Inflammatory macrophage treated with lipopolysaccharide for 4 hours (primary cell): ENCODE measurements around the gene ARHGEF19.
"Not testable (repeated sequence)": the region's sequence is repeated elsewhere in the genome, so short reads cannot be mapped to it uniquely, and the experiment has no call there.

ENCODE experiments used
- DNase-seq: peaks from one replicate; pipeline ENCODE4 v3.0.0-alpha.2; 2020

Gene ARHGEF19

DNA sequence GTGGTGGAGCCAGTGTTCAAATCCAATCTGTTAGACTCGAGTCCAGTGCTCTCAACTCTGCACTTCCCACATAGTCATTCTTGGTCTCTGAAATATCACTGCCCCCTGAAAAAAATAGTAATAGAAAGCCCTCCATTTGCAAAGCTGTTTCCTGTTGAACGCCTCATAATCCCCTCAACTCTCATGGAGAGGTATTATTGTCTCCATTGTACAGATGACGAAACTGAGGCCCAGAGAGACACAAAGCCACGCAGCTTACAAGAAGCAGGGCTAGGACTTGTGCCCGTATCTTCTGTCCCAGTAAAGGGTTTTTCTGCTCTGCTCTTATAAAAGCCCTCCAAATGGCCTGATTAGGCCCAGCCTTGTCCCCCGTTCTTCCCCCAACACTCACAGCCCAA, 6.2 kb upstream of the ARHGEF19 start:
- DNase-seq = no peak

DNA sequence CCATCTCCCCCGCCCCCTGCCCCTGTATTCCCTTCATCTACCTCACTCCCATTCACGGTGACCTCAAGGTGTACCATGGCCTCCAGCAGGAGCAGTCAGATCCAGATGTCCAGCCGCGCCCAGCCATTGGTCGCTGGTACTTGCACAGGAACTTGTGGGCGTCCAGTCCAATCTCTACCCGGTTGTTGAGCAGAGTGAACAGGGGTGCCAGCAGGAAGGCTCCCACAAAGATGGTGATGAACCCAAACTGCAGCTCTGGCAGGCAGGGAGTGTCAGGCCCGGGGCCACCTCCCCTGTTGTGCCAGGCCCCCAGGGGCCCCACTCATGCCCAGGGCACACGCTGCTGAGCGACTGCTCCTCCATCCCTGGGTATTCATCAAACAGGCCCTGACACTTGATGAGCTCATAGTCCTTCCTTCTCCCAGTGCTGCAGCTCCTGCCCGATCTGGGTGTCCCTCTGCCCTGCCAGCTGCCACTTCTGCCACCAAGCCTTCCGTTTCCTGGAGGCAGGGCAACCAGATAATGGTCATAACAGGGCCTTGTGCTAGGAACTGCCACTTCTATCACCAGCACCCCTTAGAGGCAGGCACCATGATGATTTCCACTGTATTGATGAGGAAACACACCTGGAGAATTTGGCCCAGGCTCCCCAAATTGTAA, 5.7 kb upstream of the ARHGEF19 start:
- no peak for DNase-seq

DNA sequence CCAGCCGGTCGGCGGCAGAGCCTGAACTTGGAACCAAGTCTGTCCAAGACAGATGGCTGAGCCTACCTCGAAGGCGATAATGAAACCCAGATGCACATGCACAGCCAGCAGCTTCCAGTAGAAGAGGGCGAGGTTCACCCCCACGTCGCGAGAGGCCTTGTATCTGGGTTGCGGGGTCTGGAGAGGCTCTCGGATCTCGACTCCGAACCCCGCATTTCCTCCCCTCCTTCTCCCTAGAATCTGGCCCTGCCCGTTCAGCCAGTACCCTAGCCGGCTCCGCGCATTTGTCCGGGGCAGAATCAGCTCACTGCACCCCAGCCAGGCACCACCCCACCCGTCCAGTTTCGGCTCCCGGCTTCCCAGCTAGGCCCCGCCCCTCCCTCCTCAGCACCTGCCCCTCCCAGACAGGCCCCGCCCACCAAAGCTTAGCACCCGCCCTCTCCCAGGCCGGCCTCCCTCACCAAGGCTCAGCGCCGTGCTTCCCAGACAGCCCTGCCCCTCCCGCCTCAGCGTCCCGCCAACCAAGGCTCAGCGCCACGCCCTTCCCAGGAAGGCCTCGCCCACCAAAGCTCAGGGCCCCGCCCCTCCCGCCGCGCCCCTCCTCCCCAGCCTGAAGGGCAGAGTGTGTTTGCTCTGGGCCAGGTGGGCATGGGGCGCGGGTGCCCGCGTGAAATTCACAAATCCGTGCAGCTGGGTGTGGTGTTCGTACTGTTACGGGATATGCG, 4.8 kb upstream of the ARHGEF19 start:
- peak; percentile 98 for DNase-seq

DNA sequence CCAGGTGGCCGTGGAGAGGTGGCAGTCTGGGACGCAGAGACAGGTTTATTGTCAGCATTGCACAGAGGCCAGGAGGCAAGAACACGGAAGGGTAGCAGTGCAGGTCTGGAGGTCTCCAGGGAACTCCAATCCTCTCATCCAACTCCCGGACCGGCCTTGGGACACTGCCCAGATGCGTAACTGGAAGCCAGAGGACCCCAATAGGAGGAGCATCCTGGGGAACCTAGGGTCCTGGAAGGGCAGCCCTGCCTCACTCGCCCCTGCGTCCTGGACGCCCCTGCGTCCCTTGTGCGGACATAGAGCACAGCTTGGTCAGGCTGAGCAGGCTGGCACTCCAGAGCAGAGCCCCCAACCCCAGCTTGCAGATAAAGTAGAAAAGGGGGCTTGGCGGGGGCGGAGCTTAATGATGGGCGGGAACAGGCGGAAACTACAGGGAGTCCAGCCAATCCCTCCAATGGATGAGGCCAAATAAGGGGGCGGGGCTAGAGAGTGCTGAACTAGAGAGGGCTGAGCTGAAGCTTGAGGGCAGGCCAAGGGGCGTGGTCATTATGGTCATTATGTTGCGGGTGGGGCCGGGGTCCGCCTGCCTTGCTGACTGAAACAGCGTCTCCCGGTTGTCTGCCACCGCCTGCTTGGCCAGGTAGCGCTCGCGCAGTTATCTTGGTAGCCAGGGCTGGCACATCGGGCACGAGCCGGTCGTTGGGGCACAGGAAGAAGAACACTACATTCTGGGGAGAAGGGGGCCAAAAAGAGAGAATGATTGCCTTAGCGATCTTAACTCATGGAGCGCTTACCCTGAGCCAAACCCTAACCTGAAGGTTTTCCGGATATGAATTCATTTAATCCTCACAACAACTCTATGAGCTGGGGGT, 3.7 kb upstream of the ARHGEF19 start:
- DNase-seq = peak; percentile 86

DNA sequence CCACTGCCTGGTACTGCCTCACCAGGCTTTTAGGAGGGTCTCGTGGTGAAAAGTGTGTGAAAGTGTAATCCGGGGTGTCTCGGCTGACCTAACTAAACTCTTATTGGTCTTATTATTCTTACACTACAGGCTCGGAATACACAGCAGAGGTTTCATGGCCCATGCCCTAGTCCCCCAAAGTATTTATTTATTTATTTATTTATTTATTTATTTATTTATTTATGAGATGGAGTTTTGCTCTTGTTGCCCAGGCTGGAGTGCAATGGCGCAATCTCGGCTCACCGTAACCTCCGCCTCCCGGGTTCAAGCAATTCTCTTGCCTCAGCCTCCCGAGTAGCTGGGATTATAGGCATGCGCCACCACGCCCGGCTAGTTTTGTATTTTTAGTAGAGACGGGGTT, 2.8 kb upstream of the ARHGEF19 start:
- DNase-seq = not testable (repeated sequence)

DNA sequence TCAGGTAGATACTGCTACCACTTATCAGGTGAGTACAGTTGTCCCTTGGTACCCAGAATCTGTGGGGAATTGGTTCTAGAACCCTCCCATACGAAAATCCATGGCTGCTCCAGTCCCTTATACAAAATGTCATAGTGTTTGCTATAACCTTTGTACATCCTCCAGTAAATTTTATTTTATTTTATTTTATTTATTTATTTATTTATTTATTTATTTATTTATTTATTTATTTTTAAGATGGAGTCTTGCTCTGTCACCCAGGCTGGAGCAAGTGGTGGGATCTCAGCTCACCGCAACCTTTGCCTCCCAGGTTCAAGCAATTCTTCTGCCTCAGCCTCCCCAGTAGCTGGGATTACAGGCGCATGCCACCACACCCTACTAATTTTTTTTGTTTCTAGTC, 1.1 kb upstream of the ARHGEF19 start:
- DNase-seq = not testable (repeated sequence)

DNA sequence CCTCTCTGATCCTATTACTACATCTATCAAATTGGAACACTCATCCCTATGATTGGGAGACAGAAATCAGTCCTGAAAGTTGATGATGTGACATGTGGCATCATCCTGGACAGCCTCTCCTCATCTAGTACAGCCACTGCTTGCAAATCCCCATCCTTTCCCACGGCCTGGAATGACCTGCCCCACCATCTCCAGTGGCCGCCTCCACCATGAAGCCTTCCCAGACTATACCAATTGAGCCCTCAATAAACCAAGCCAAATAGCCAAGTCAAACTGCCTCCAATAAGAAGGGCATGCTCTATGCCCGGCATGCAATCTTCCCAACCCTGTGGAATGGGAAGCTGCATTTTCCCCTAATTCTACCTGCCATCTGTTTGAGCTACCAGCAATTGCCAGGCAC, 561 bp upstream of the ARHGEF19 start:
- DNase-seq = no peak

DNA sequence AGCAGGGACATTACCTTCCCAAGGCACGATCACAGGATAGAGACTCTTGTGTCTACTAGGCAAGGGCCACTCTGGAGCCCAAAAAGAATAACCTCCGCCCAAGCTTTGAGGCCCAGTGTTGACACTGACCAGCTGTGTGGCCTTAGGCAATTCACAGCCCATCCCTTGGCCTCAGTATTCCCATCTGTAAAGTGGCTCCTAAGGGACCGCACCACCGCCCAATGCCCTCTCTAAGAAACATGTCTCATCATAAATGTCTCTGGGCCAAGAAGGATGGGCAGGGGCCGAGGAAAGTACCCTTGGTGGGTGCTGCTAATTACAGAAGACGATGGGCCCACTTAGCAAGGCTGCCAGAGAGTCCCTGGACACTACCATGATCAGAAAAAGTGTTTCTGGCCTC, 628 bp downstream of the ARHGEF19 start:
- no peak for DNase-seq

DNA sequence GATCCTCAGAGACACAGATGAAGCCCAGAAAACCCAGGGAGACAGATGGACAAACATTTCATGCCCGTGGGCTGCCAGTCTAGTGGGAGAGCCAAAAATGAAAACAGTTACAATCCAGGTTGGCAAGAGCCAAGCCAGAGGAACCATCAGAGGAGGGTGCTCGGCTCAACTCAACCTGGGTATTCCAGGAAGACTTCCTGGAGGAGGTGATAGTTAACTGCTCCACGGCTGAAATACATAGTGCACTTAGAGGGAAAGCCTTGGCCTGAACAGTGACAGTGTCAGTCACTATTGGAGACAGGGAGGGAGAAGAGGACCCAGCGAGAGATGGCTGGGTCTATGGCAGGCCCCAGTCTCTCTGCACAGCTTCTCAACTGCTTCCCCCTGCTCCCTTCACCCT, 1.9 kb downstream of the ARHGEF19 start:
- DNase-seq = no peak

DNA sequence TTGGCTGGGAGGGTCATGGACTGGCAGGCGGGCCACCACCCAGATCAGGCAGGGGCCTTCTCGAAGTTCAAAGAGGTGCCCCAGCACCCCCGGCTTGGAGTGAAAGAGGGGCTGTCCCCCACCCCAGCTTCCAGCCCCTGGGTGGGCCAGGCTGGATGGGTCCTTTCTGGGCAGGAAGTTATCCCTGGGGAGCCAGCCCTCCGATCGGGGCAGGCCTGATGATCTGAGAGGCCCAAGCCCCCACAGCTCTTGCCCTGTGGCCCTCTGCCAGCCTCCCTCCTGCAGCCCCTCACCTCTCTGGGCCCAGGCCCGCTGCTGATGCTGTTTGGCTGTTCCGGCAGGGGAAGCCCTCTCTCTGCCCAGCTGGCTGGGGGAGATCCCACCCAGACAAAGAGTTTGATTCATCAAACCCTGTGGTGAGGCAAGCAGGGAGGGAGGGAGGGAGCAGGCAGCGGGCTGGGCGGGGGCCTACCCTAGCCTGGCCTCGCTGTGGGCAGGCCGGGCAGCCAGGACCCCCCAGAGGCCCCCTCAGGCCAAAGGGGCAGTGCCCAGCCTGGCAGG, 2.5 kb downstream of the ARHGEF19 start:
- no peak for DNase-seq

DNA sequence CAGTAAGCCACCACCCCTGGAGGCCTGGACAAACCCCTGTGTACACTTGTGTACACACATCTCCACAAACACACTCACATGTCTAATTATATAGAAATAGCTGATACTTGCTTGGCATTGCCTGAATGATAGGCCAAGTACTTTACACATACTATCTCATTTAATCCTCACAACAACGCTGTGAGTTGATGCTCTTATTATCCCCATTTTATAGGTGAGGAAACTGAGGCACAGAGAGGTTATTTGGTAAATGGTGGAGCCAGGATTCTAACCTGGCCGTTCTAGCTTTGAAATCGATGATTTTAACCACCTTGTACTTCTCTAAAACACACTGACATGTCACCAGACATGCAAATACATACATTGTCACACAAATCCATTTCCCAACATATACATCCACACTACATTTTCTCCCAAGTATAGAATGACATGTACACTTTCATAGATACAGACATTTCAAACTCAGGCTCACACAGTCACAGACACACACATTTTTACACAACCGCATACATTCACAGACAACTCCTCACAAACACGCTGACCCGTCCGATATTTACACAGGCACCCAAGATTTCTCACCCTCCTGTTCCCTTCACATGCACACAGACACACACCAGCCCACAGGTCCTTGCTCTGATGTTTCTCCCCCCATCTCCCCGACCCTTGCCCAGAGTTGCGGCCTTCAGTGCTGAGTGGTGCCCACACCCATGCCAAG, 3.2 kb downstream of the ARHGEF19 start:
- DNase-seq = no peak

DNA sequence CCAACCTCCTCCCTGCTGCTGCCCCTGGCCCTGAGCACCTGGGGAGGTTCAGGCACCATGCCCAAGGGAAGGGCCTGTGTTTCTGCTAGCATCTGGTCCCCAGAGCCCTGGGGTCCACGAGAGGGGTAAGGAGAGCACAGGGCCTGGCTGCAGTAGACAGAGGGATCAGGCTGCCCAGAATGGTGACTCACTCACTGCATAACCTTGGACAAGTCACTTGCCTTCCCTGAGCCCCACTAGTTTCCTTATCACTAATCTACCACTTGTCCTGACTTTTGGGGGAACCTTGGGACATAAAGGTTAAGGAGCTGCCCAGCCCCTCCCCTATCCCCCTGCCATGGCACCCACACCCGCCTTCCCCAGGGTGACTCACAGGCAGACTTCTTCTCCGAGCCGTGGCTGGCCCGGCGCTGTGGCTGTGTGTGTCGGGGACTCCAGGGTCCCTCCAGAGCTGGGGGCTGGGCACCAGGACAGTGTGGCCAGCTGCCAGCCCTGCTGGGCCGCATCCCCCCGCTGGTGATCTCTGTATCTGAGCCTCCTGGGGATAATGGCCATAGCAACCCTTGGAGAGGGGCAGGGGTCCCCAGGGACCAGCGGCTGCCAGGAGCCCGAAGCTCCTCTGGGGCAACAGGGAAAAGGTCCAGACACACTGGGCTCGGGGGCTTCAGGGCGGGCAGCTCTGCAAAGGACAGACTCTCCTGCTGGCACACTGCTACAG, 4.0 kb downstream of the ARHGEF19 start:
- DNase-seq = peak; percentile 5

DNA sequence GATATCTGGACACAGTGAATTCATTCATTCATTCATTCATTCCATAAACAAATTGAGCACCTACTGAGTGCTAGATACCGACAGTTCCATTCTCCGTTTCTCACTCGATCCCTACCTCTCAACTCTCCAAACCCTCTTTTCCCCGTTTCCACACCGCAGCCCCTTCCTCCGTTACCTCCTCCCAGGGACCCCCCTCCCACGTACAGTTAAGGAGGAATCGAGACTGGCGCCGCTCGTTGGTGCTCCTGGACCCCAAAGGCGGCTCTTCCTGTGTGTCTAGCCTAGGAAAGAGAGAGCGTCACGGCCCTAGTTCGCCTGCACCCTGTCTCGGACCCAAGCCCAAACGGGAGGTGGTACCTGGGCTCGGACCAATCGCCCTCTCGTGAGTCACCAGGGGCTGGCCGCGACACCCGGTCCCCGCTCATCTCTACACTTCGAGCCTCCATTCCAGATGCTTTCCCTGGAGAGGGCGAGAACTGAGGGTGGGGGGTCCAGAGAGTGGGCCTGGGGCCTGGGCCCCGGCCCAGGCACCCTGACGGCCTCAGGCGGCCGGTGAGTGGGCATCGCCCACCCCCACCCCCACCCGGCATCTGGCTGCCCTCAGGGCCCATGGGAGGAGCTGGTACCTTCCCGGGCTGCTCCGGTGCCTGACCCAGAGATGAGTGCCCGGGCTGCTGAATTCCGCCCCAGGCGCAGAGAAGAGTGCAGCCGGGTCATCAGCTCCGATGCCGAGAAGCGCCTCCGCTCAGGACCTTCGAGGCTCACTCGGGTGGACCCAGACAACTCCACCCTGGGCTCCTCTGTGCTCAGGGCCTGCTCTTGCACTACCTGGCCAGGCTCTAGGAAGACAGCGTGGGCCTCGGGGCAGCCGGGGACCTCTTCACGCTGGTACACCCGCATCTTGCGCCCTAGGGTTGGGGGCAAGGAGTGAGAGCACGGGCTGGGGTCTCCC, 4.9 kb downstream of the ARHGEF19 start:
- no peak for DNase-seq

DNA sequence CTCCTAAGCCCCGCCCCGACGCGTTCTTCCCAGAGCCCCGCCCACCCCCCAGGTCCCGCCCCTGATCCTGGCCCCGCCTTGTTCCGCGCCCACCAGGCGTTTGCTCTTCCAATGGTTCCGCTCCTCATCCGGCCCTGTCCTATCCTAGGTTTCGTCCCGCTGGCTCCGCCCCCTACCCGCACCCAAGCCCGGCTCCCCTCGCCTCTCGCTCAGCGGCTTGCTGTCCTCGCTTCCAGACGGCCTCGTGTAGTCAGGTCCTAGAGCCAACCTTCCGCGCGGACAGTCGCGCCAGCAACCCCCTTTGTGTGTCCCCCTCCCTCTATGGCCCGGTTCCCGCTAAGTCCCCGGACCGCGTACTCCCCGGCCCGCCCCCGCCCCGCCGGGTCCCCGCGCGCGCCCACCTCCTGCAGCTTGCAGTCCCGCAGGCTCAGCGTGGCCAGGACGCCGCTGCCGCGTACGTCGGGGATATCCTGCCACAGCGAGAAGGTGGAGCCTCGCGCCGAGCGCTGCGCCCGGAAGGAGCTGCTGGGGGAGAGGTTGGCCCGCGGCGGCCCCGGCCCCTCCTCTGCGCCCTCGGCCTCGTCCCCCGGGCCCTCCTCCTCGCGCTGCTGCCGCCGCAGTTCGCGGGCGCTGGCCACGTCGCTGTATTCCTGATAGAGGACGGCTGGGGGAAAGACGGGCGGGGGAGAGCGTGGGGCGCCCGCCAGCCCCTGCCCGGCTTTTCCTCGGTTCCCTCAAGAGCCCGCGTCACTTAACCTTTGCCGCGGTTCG, 5.7 kb downstream of the ARHGEF19 start:
- peak; percentile 98 for DNase-seq

DNA sequence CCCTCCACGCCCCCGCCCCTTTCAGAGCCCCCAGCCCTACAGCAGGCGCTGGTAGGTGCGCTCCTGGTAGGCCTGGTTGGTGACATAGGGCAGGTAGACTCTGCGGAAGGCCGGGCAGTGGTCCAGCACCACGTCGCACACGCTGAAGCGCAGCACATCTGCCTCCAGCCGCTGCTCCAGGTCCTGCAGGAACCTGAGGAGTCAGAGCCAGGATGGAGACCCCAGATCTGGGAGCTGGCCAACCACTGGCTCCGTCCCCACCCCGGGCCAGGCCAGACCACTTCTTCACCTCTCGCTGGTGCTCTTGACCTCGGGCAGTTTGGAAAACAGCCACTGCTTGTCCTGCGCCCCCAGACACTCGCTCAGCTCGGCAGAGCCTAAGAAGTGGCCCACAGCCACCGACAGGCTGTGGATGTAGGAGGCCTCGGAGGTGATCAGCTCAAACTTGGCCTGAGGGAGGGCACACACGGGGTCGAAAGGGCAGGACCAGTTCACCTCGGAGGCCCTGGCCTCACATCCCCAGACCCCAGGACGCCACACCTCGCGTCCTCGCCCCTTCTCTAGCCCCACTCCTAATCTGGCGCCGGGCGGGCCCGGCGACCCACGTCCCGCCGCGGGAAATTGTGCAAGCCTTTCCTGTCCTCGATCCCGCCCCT, 6.4 kb downstream of the ARHGEF19 start:
- DNase-seq = no peak

DNA sequence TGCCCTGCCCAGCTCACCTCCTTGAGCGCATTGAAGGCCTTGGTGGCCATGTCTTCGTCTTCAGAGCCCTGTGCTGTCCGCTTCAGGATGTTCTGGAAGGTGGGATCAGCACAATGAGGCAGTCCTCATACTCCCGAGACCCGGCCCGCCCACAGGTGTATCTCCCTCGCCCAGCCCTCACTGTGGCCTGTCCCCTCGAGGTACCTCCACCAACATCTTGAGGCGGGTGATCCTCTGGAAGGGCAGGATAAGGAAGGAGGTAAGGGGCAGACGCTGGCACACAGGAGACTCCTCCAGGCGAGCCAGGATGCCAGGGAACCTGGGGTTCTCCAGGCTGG, 7.1 kb downstream of the ARHGEF19 start:
- no peak for DNase-seq

DNA sequence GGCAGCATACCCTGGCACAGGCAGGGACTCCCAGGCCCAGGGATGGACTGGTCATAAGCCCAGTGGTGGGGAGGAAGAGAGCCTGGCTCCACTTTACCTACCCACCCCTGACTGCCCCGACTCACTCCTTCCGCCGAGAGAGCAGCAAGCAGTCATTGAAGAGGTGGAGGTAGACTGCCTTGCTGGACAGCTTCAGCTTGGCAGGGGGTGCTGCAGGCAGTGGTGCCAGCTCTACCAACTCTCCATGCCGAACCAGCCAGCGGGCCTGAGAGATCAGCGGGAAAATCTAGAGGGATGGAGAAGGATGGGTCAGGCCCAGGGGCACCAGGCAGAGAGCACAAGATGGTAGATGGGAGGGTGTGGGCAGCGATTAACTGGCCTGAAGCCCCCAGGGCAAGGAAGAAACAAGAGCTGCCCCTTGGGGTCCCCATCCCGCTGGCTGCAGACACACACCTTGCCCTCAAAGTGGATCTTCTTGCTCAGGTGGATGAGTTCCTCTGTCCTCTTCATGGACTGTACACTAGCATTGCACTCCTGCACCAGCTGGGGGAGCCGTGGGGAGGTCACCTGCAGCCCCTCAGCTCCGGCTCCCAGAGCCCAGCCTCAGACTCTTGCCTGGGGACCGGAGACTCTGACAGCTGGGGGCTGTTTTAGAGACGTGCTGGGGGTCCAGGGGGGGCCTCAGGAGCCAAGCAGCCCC, 7.7 kb downstream of the ARHGEF19 start:
- DNase-seq = no peak

DNA sequence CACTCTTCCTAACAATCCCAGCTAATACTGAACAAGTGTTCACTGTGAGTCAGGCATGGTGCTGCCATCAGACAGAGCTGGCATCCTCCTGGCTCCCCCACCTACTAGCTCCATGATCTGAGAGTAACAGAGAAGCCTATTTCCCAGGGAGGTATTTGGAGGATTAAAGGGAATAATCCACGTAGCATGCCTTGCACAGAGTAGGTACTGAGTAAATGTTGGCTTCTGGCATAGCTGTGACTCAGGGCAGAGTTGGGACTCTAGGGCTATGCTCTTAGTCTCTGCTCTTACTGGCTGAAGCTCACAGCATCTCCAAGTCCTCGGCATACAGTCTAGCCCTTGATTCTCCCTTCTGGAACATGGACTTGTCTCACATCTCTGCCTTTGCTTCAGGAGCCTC, 8.2 kb downstream of the ARHGEF19 start:
- DNase-seq = no peak

DNA sequence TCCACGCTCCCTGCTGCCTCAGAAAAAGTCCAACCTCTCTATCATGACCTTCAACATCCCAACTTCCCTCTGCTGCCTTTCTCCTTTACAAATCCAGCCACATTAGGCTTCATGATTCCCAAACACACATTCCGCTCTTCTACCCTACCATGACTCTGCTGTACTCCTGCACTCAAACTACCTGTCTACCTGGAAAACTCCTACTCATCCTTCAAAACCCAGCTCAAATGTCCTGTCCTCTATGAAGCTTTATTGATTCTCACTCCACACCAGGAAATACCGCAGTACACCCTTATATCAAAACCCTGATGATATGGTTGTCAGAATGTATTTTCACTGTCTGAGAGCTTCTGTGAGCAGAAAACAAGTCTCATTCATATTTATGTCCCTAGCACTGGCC, 8.9 kb downstream of the ARHGEF19 start:
- no peak for DNase-seq
